ENCODE data around the gene CREB5. TPM values are rescaled to one million over a fixed set of nuclear protein-coding genes. Genes with fewer than 3 reads are reported as not detected.

The CREB5 gene
- total and polyA plus RNA-seq, 2 donors (not counting 3 experiments of a cell fraction or from before 2014, with no cell fraction given), result 19.6 to 28.4 TPM

DNA sequence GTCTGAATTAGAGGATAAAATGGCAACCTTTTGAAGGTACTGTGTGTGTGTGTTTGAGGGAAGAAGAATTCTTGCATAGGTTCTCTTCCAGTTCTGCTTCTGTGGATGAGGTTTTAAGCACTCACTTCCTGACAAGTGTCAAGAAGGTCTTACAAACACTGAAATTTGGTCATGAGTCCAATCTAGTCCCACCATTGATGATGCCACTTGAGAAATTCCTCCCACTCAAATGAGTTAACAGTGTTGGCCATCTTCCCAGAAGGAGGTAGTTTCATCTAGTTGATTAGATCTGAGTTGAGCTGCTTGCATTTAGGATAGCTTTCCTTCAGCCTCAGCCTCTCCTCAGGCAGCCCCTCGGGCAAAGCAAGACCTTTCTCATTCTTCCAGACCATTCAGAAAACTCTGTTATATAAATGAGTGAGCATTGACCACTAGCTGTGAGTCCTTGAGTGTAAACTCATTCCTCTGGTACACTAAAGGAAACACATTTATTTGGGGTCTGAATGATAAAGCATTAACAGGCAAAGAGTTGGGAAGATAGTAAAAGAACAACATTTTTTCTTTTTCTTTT is 356.3 kb downstream of the CREB5 start:
- H3K4me2 ChIP-seq (ENCODE audit: insufficient read depth, low read length), result no peak overlapping the region

GRCh38 chr7:28771906-28772622 is 359.7 kb downstream of the CREB5 start:
- H3K36me3 ChIP-seq (ENCODE audit: control insufficient read depth in 2 of 2, extremely low read depth in 1 of 2, insufficient read depth in 2 of 2, low read length in 2 of 2), result no peaks in the 10 kb centered on the region
- intact Hi-C loops (cut with micrococcal nuclease), result no loop called here
- DNase-seq (ENCODE audit: low read depth, low spot score) (no peak), FAIRE-seq (no peak)
- dilution Hi-C loops (cut with MboI; ENCODE audit: extremely low pct_ligation_motif_present, low sequenced_read_pairs), result no loop called here
- TF ChIP-seq, protein P1, sequence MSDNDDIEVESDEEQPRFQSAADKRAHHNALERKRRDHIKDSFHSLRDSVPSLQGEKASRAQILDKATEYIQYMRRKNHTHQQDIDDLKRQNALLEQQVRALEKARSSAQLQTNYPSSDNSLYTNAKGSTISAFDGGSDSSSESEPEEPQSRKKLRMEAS (IDR thresholded peaks at IDR 0.05; ENCODE audit: insufficient read depth, insufficient read length), result no peak
- no peak for TF ChIP-seq EZH2 (IDR thresholded peaks at IDR 0.05; ENCODE audit: borderline replicate concordance, low read depth, low read length, severe bottlenecking)
- TF ChIP-seq POLR2AphosphoS5 (IDR thresholded peaks at IDR 0.05; ENCODE audit: insufficient read depth, low read depth, low read length), result no peak
- no peak for TF ChIP-seq MYC (IDR thresholded peaks at IDR 0.05; ENCODE audit: low read depth, low read length)
- no peak for TF ChIP-seq FOS (IDR thresholded peaks at IDR 0.05; ENCODE audit: borderline replicate concordance, insufficient read depth, low read length)
- no peak for TF ChIP-seq GATA2 (IDR thresholded peaks at IDR 0.05; ENCODE audit: insufficient read depth, insufficient read length, low read depth, low read length)
- TF ChIP-seq POLR2A (IDR thresholded peaks at IDR 0.05; ENCODE audit: low read depth, low read length), result no peak
- TF ChIP-seq CTCF (IDR thresholded peaks at IDR 0.05; ENCODE audit: extremely low read depth in 1 of 2, insufficient read depth in 1 of 2, low read depth in 1 of 2, low read length in 2 of 2), result no peak
- TF ChIP-seq JUN (IDR thresholded peaks at IDR 0.05; ENCODE audit: borderline replicate concordance, insufficient read depth, insufficient read length, low read depth), result no peak
- no peaks in the 10 kb centered on the region for H3K27me3 ChIP-seq (ENCODE audit: control insufficient read depth in 2 of 2, insufficient read depth in 2 of 2, low read length in 2 of 2)
- CTCF ChIA-PET, result interaction anchor here (0.9 kb wide), 1 partner anchor 34 kb away, joined by 4 read pairs; no protein-coding TSS in a partner anchor
- H3K4me1 ChIP-seq (ENCODE audit: control insufficient read depth, extremely low read depth, insufficient read depth, low read length), result no peaks in the 10 kb centered on the region
- POLR2A ChIA-PET, result no interaction called here
- no peak overlapping the region for H2AFZ ChIP-seq (ENCODE audit: low read depth, low read length)
- no peaks in the 10 kb centered on the region for H3K9me1 ChIP-seq (replicated peaks; ENCODE audit: control insufficient read depth, extremely low read depth, insufficient read depth, low read length)
- H3K4me3 ChIP-seq (replicated peaks in 1 of 3; ENCODE audit: insufficient read depth in 1 of 3, low read depth in 1 of 3, low read length in 3 of 3), result no peak overlapping the region
- H3K27ac ChIP-seq (ENCODE audit: insufficient read depth, low read depth, low read length), result no peak overlapping the region
- H3K4me2 ChIP-seq (ENCODE audit: insufficient read depth, low read length), result no peak overlapping the region
- H3K9me3 ChIP-seq (replicated peaks; ENCODE audit: control insufficient read depth, insufficient read depth, low read length), result no peaks in the 10 kb centered on the region
- H3K79me2 ChIP-seq (ENCODE audit: control insufficient read depth, insufficient read depth, low read length), result no peaks in the 10 kb centered on the region
- H3K9ac ChIP-seq (replicated peaks; ENCODE audit: extremely low read depth, insufficient read depth, low read length), result no peak overlapping the region
- H4K20me1 ChIP-seq (replicated peaks; ENCODE audit: control insufficient read depth, extremely low read depth, insufficient read depth, low read length), result no peaks in the 10 kb centered on the region
- BruUV-seq (replicated peaks), result no TSS peak

More for the DNA sequence above, 356.3 kb downstream of the CREB5 start:
- intact Hi-C loops (cut with micrococcal nuclease) (no loop called here), dilution Hi-C loops (cut with MboI; ENCODE audit: extremely low pct_ligation_motif_present, low sequenced_read_pairs) (no loop called here)
- Histone ChIP-seq H3K9me3 (replicated peaks; ENCODE audit: control insufficient read depth, insufficient read depth, low read length) (no peaks in the 10 kb centered on the region), H2AFZ (ENCODE audit: low read depth, low read length) (no peak overlapping the region), H3K4me3 (replicated peaks in 1 of 3; ENCODE audit: insufficient read depth in 1 of 3, low read depth in 1 of 3, low read length in 3 of 3) (no peak overlapping the region), H3K36me3 (ENCODE audit: control insufficient read depth in 2 of 2, extremely low read depth in 1 of 2, insufficient read depth in 2 of 2, low read length in 2 of 2) (no peaks in the 10 kb centered on the region), H3K27me3 (ENCODE audit: control insufficient read depth in 2 of 2, insufficient read depth in 2 of 2, low read length in 2 of 2) (no peaks in the 10 kb centered on the region), H3K79me2 (ENCODE audit: control insufficient read depth, insufficient read depth, low read length) (no peaks in the 10 kb centered on the region), H3K9ac (replicated peaks; ENCODE audit: extremely low read depth, insufficient read depth, low read length) (no peak overlapping the region), H4K20me1 (replicated peaks; ENCODE audit: control insufficient read depth, extremely low read depth, insufficient read depth, low read length) (no peaks in the 10 kb centered on the region), H3K9me1 (replicated peaks; ENCODE audit: control insufficient read depth, extremely low read depth, insufficient read depth, low read length) (no peaks in the 10 kb centered on the region), H3K4me1 (ENCODE audit: control insufficient read depth, extremely low read depth, insufficient read depth, low read length) (no peaks in the 10 kb centered on the region), H3K27ac (ENCODE audit: insufficient read depth, low read depth, low read length) (no peak overlapping the region)
- FAIRE-seq (no peak), DNase-seq (ENCODE audit: low read depth, low spot score) (no peak)
- ChIA-PET CTCF (no interaction called here), POLR2A (no interaction called here)
- BruUV-seq (replicated peaks), result no TSS peak
- TF ChIP-seq GATA2 (IDR thresholded peaks at IDR 0.05; ENCODE audit: insufficient read depth, insufficient read length, low read depth, low read length), result no peak

Data from endothelial cell of umbilical vein (primary cell).